GM12874 (cell line): ENCODE data around the gene PPARG.

Experiments
- TF ChIP-seq, protein P1 (sequence below): IDR thresholded peaks from 2 replicates; pipeline ENCODE4 v1.5.1; 2011; ENCODE audit warnings: low read depth, mild to moderate bottlenecking, control low read depth, low read length, moderate library complexity; ENCODE audit not compliant: insufficient read depth

The PPARG gene

DNA sequence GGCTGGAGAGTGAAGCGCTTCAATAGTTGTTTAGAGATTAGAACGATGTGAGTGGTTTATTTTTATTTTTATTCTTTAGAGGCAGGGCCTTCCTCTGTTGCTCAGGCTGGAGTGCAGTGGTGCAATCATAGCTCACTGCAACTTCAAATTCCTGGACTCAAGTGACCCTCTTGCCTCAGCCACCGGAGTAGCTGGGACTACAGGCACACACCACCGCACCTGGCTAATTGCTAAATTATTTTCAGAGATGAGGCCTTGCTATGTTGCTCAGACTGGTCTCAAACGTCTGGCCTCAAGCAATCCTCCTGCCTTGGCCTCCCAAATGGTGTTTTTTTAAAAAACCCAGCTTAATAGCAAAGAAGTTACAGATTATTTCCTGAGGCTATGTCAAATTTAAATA, 29.0 kb downstream of the PPARG start:
- TF ChIP-seq, protein P1, sequence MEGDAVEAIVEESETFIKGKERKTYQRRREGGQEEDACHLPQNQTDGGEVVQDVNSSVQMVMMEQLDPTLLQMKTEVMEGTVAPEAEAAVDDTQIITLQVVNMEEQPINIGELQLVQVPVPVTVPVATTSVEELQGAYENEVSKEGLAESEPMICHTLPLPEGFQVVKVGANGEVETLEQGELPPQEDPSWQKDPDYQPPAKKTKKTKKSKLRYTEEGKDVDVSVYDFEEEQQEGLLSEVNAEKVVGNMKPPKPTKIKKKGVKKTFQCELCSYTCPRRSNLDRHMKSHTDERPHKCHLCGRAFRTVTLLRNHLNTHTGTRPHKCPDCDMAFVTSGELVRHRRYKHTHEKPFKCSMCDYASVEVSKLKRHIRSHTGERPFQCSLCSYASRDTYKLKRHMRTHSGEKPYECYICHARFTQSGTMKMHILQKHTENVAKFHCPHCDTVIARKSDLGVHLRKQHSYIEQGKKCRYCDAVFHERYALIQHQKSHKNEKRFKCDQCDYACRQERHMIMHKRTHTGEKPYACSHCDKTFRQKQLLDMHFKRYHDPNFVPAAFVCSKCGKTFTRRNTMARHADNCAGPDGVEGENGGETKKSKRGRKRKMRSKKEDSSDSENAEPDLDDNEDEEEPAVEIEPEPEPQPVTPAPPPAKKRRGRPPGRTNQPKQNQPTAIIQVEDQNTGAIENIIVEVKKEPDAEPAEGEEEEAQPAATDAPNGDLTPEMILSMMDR, result no peak

DNA sequence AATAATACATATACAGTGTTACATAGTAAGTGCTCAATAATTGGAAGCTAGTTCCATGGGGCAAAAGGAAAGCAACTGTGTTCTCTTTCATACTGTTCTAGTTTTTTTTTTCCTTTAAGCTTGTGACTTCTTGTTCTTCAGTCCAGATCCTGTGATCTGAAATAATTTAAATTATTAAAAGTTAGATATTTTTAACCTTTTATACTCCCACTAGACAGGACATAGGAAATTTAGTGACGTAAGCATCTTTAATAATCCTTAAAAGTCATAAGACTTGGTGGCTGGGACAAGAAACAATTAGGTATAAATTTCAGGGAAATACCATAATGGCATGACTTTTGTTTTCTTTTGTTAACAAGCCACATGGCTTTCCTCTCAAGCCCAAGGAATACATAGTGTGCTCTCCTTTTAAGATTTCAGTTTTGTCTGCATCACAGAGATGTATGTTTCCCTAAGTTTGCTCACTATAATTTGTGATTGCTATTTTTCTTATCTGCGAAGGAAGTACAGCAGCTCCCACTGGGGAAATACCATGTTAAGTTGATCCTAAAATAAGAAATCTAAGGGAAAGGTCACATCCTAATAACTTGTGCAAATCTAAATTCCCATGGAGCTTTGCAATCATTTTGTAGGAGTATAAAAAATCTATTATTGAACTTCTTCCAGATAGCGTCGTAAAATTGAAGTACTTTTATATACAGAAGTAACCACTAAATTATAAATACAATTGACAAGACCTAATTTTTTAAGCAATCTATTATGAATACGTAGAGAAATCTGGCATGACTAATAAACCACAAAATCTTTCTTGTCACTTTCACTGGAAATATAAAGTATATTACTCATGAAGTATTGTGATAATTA, 30.1 kb downstream of the PPARG start:
- TF ChIP-seq, protein P1, result no peak

DNA sequence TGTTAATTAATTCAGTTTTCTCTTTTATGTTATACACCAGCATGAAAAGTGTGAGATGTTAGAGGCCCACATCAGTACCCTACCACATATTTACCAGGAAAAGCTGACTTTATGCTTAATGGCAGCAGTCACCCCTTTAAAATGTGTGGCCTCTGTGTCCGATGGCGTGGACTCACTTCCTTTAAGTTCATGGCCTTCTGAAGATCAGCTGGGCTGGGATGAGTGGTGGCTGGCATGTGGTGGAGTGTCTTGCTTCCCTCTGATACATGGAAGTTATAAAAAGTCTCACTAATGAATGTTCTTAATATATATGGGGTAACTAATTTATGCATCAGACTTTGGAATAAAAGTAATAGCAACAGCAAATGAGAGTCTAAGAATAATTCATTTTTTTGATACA, 32.1 kb downstream of the PPARG start:
- TF ChIP-seq, protein P1, result no peak

DNA sequence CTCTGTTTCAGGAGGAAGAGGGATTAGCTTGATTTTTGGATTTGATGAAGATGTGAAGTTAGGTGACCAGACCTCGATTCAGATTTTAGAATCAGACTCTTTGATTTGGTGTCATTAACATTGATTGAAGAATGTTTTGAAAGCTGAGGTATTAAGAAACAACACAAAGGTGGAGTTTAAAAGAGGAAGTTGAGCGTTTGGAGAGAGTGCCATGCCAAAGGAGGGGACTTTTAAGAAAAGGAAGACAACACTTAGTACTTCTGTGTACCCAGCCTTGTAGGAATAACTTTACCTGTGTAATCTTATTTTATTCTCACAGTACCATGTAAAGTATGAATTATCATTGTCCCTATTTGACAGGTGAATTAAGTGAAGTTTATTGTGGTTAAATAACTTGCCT, 34.4 kb downstream of the PPARG start:
- TF ChIP-seq, protein P1, result no peak

DNA sequence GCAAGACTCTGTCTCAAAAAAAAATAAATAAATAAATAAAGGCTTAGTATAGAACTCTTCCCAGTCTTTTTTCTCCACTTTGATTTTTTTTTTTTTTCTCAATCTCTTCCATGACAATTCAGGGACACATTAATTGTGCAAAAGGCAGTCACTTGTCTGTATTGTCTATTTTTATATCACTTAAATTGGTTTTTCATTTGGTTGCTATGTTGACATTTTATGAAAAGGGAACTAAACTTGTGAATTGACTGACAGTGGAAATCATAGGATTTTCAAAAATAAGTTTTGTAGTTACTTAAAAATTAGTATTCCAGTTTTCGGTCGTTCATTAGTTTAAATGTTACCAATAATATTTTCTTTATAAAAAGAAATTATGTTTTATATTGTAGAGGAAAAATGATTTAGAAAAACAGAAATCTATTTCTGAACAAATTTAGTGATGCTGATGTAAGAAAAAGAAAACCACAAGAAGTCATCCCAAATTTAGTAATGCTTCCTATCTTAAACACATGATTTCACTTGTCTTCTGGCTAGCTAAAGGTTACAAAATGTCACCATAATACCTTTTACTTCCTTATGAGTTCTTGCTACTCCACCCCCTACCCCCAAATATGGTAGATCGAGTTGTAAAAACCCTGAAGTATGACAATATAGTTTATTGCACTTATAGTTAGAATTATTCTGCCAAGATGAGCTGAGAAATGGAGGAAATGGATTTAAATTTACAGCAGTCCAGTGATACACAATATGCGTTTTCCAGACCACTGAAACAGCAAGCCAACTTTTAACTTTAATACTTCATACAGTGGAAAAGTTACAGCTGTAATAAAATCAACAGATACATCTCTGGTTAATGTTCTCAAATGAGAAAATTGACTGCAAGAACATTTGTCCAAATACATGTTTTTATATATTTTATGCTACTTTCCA, 37.0 kb downstream of the PPARG start:
- TF ChIP-seq, protein P1, result no peak

DNA sequence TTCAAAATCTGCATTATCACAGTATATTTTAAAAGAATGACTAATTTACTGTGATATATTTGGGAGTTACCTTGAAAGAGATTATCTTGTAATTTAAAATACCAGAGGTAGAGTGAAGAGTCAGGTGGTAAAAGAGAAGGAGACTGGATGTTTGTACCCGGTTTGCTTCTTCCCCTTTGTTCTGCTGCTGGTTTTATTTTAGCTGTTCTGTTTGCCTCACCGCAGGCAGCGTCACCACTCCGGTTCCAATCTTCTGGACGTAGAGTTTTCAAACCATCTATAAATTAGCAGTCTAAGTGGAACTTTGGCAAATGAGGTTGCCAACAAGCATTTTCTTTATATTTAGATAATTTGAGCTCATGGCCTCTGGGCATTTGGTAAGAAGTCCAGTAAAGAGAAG, 38.2 kb downstream of the PPARG start:
- TF ChIP-seq, protein P1, result no peak

DNA sequence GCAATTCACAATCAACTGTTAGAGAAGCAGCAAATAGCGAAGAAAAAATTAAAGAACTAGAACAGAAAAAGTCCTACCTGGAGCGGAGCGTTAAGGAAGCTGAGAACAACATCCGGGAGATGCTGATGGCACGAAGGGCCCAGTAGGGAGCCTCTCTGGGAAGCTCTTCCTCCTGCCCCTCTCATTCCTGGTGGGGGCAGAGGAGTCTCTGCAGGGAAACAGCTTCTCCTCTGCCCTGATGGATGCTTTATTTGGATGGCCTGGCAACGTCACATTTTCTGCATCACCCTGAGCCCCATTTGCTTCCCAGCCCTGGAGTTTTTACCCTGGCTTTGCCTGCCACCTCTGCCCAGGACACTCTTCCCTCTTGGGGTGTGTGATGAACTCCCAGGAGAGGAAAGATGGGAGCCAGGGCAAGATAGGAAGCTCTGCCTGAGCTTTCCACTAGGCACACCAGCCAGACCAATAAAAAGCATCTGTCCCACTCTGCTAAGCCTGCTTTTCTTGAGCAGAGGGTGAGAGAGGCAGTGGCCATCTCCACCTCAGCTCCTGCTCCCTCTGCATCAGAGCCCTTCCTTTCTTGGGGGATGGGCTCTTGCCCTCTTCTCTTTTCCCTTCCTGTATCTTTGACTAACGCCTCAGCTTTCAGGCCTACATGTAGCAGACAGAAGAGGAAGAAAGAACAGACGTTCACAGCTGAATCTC, 39.4 kb downstream of the PPARG start:
- TF ChIP-seq, protein P1, result no peak
